ENCODE data around the gene AMY2B. TPM values are rescaled to one million over a fixed set of nuclear protein-coding genes. Genes with fewer than 3 reads are reported as not detected.
"Not testable (repeated sequence)": the region's sequence is repeated elsewhere in the genome, so short reads cannot be mapped to it uniquely, and the experiment has no call there.

AMY2B gene
- total RNA-seq, 1 donor from 2014 or later, result 25.4 TPM

- peaks cover 88% of the 10 kb centered on the region for H3K36me3 ChIP-seq
- no peaks in the 10 kb centered on the region for H3K27me3 ChIP-seq
- TF ChIP-seq CTCF (IDR thresholded peaks at IDR 0.05), result no peak
- H3K9me3 ChIP-seq, result no peaks in the 10 kb centered on the region
- no peak overlapping the region for H3K4me3 ChIP-seq
- intact Hi-C loops (cut with DNase I), result no loop called here
- H3K27ac ChIP-seq, result no peak overlapping the region
- ATAC-seq (peak; percentile 82), DNase-seq (no peak)
- peaks cover 1% of the 10 kb centered on the region for H3K4me1 ChIP-seq
Observed at GRCh38 chr1:103538226-103538625, 33.2 kb upstream of the AMY2B start.

DNA sequence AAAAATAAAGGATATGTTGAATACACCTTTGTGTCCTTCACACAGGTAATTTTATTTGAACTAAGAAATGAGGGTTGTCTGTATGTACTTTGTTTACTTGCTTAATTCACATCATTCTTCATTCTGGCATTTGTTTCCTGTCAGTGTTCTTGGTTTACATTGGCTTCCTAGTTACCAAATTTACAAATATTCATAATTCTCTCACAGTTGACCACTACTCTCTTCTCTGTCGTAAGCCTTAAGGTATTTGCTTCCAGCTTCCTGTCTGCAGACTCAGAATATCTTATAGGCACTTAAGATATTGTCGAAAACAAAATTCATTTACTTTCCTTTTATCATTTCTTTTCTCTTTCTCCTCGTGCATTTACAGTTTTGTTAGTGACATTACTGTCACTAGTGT, 30.0 kb upstream of the AMY2B start:
- intact Hi-C loops (cut with DNase I), result no loop called here
- no peak for TF ChIP-seq CTCF (IDR thresholded peaks at IDR 0.05)
- ATAC-seq (no peak), DNase-seq (no peak)
- Histone ChIP-seq H3K27me3 (no peaks in the 10 kb centered on the region), H3K4me1 (no peaks in the 10 kb centered on the region), H3K4me3 (no peak overlapping the region), H3K27ac (no peak overlapping the region), H3K9me3 (no peaks in the 10 kb centered on the region), H3K36me3 (peaks cover 100% of the 10 kb centered on the region)

GRCh38 chr1:103546496-103546895, 24.9 kb upstream of the AMY2B start:
- Histone ChIP-seq H3K9me3 (no peaks in the 10 kb centered on the region), H3K27me3 (no peaks in the 10 kb centered on the region), H3K36me3 (peaks cover 95% of the 10 kb centered on the region), H3K27ac (no peak overlapping the region), H3K4me1 (no peaks in the 10 kb centered on the region), H3K4me3 (no peak overlapping the region)
- intact Hi-C loops (cut with DNase I), result no loop called here
- DNase-seq (no peak), ATAC-seq (peak; percentile 20)
- no peak for TF ChIP-seq CTCF (IDR thresholded peaks at IDR 0.05)

DNA sequence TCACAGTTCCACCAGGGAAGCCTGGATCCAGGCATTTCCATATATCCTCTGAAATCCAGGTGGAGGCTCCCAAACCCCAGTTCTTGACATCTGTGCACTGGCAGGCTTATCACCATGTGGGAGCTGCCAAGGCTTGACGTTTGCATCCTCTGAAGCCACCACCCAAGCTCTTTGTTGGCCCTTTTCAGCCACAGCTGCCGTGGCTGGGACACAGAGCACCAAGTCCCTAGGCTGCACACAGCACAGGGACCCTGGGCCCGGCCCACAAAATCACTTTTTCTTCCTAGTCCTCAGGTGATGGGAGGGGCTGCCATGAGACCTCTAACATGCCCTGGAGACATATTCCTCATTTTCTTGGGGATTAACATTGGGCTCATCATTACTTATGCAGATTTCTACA, 23.5 kb upstream of the AMY2B start:
- Histone ChIP-seq H3K4me1 (no peaks in the 10 kb centered on the region), H3K27ac (no peak overlapping the region), H3K9me3 (no peaks in the 10 kb centered on the region), H3K27me3 (no peaks in the 10 kb centered on the region), H3K36me3 (peaks cover 95% of the 10 kb centered on the region), H3K4me3 (no peak overlapping the region)
- DNase-seq, result no peak
- ATAC-seq, result no peak
- TF ChIP-seq CTCF (IDR thresholded peaks at IDR 0.05), result no peak
- intact Hi-C loops (cut with DNase I), result no loop called here

DNA sequence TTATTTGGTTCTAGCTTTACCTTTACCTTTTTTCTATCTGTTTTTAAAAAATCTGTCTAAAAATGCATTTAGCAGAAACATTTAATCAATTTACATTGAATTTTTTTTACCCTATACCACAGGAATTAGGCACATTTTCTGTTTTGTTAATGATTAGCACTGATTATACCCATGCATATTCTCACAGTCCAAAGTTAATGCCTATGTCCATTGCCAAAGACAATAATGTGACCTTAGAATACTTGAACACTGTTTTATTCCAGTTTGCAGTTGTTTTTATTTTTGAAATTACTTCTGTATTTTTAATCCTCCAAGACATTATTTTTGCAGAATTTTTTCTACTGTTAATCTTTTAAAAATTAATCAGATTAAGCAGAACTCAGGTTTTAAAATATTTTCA, 11.0 kb upstream of the AMY2B start:
- no peaks in the 10 kb centered on the region for H3K9me3 ChIP-seq
- no peak overlapping the region for H3K4me3 ChIP-seq
- no peak for TF ChIP-seq CTCF (IDR thresholded peaks at IDR 0.05)
- H3K36me3 ChIP-seq, result peaks cover 15% of the 10 kb centered on the region
- intact Hi-C loops (cut with DNase I), result no loop called here
- ATAC-seq, result no peak
- DNase-seq, result no peak
- H3K27me3 ChIP-seq, result no peaks in the 10 kb centered on the region
- H3K27ac ChIP-seq, result no peak overlapping the region
- peaks cover 16% of the 10 kb centered on the region for H3K4me1 ChIP-seq

GRCh38 chr1:103561124-103561523, 10.3 kb upstream of the AMY2B start:
- H3K27me3 ChIP-seq; ATAC-seq; H3K9me3 ChIP-seq; H3K4me3 ChIP-seq; DNase-seq; intact Hi-C loops (cut with DNase I): not testable (repeated sequence)
- Histone ChIP-seq H3K36me3 (peaks cover 11% of the 10 kb centered on the region), H3K4me1 (peaks cover 16% of the 10 kb centered on the region), H3K27ac (peak overlapping the region; percentile 83)
